ENCODE data around the gene SLC25A19.
"Not testable (repeated sequence)": the region's sequence is repeated elsewhere in the genome, so short reads cannot be mapped to it uniquely, and the experiment has no call there.

The SLC25A19 gene

GRCh38 chr17:75266316-75267152 lies 22.7 kb downstream of the SLC25A19 start:
- no peak for DNase-seq

- no peak for DNase-seq
These were observed 23.5 kb downstream of the SLC25A19 start for GRCh38 chr17:75265614-75266315.

DNA sequence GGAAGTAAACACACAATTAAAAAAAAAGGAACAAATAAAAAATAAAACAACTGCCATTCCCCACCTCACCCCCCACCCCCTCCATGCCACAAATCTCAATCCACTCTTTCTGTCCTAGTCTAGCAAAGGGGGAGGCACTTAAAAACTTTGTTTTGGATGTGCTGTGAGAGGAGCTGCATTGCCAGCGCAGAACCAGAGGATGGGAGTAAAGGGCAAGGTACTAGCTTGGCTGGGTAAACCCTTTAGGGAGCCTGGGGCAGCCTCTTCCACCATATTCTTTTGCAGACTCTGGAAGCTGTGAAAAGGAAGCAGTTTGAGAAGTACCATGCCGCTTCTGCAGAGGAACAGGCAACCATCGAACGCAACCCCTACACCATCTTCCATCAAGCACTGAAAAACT lies 26.2 kb downstream of the SLC25A19 start:
- DNase-seq: no peak

DNA sequence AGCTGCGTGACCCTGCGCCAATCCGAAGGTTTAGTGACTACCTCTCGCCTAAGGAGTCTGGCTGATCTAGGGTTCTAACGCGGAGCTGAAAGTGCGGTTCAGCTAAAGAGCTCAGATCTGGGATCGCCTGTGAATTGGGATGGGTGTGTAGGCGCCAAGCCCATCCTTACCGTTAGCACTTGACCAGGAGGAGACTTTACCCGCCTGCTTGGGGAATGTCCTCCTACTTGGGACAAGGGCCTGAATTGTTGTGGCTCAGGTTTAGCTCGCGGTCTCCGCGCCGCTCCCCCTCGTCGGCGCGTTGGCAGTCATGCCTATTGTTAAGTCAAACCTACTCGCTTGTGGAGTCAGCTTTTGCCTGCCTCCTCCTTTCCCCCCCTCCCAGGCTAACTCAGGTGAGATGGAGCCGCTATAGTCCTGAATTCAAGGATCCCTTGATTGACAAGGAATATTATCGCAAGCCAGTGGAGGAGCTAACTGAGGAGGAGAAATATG lies 27.1 kb downstream of the SLC25A19 start:
- DNase-seq: no peak

GRCh38 chr17:75261336-75262111 lies 27.7 kb downstream of the SLC25A19 start, which contains the start of the genes GGA3 and MRPS7:
Gene GGA3, minus strand, starts transcription at chr17:75261606. Its CDS starts 19 bp downstream, at chr17:75261587.
Gene MRPS7, plus strand, starts transcription at chr17:75261879. Its CDS starts 22 bp downstream, at chr17:75261901.
- peak; percentile 93 to 94 for DNase-seq

DNA sequence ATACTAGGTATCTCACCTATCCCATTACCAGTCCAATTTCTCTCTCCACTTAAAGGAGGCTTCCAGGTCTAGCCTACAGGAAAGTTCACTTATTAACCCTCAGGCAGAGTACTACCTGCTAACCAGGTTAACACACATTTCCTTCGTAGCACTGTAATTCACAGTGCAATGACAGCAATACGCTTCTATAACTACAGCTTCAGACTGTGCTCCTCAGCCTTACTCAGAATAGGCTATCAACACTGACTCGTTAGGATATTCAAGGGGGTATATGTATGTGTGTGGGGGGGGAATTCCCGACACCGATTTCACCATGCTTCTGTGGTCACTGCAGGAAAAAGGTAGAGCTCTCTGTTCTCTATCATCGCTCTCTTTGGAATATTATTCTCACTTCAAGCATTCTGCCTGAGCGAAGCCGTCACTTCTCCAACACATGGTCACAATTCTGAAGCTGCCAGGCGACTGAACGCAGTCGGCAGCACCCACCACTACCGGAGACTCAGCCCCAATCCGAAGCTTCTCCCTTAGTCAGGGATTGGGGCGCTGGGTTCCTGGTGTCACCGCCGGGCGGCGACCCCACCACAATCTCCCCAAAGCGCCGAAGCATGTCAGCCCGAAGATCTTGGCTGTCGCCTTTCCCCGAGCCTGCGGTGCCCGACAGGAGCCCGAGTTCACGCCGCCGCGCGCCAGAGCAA lies 28.4 kb downstream of the SLC25A19 start:
- DNase-seq: peak in 1 of 2 experiments; percentile 75

DNA sequence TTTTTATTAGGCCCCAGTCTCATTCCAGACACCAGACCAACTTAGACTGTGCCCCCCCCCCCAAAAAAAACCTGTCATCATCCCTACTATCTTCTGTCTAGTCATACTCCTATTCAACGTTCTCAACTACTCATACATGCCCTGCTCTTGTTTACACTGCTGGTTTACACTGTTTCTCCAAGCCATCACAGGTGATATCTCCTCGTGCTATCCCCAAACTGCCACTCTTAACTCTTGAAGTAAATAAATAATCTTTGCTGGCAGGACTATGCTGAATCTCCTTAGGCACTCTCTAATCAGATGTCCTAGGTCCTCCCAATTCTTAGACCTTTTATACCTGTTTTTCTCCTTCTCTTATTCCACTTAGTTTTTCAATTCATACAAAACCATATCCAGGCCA lies 32.0 kb downstream of the SLC25A19 start:
- not testable (repeated sequence) for DNase-seq

GRCh38 chr17:75255954-75256698 lies 33.1 kb downstream of the SLC25A19 start:
- DNase-seq: not testable (repeated sequence)

DNA sequence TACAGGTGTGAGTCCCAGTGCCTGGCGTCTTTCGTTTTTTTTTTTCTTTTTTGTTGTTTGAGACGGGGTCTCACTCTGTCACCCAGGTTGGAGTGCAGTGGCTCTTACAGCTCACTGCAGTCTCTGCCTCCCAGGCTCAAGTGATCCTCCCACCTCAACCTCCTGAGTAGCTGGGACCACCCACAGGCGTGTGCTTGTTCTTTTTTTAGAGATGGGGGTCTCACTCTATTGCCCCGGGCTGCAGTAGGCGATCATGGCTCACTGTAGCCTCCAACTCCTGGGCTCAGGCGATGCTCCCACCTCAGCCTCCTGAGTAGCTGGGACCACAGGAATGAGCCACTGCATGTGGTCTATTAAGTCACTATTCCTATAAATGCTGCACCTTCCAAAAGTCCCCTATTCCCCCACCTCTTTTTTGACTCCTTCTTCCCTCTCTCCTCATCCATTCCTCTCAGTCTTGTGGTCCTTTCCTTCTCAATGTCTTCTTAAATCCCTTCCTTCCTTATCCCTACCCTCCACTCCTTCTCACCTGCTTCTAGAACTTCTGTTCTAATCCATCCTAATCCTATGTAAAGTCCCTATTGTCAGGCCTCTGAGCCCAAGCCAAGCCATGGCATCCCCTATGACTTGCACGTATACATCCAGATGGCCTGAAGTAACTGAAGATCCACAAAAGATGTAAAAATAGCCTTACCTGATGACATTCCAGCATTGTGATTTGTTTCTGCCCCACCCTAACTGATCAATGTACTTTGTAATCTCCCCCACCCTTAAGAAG lies 37.0 kb downstream of the SLC25A19 start:
- DNase-seq: no peak

- DNase-seq: peak; percentile 69 to 94
These were observed 39.2 kb downstream of the SLC25A19 start for GRCh38 chr17:75250009-75250471.

DNA sequence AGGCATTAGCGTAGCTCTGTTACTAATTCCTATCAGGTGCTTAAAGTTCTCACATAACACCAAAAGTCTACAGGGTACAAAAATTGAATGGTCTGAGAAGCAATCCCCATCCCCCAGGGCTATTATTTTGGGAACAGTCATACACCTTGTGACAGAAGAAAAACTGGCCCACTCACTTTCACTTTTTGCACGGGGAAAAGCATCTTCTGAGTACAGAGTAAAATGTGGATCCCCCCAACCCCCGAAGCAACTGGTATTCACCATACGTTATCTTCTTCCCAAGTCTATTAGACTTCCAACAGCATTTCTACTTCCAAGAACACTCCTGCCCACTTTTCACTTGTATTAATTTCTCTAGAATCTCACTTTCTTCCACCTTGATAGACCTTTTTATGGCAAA lies 39.7 kb downstream of the SLC25A19 start:
- DNase-seq: peak in 1 of 2 experiments; percentile 20

- DNase-seq: no peak
These were observed 42.8 kb downstream of the SLC25A19 start for GRCh38 chr17:75246404-75246803.

DNA sequence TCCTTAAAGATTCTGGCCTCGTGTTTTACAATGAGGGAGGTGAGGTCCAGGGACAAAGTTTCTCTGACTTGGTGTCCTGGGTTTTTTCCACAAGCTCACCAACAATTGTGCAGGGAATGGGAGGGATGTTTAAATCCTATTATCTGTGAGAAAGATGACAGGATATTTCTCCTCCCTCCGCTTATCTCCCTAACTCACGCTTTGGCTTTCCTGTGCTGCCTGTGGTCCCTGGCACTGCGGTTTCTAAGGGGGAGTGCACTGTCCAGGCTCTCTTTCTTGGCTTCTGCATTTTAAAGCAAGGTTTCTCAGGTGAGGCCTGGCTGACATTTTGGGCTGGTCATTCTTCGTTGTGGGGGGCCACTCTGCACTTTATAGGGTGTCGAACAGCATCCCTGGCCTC lies 44.2 kb downstream of the SLC25A19 start:
- no peak for DNase-seq

DNA sequence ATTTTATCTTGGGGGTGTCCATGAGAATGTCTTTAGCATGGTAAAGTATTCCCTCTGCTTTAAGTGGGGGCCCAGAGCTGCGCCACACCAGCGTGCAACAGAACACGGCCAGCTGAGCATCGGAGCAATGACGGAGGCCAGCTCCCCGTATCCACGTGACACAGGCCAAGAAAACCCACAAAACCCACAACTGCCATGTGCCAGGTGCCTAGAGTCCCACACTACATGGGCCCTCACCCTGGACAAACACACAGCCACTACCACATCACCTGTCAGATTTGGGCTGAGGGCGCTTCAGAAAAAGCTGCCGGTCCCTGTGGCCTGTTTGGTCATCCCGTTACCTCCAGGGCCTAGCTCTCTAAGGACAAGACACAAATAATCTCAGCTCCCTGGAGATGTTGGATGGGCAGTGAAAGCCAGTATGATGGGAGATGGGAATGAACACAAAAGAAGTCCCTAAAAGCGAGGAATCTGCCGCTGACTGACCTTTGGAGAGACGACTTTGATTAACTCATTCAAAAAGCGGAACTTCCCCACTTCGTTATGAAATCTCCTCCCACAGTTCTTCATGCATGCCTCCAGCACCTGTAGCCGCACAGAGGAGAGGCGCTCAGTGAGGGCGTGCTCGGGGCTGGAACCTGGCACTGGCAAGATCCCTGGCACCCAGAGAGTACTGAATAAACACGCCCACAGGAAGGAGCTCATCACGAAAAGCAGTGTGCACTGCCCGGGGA lies 44.9 kb downstream of the SLC25A19 start:
- DNase-seq: peak in 1 of 2 experiments; percentile 10

DNA sequence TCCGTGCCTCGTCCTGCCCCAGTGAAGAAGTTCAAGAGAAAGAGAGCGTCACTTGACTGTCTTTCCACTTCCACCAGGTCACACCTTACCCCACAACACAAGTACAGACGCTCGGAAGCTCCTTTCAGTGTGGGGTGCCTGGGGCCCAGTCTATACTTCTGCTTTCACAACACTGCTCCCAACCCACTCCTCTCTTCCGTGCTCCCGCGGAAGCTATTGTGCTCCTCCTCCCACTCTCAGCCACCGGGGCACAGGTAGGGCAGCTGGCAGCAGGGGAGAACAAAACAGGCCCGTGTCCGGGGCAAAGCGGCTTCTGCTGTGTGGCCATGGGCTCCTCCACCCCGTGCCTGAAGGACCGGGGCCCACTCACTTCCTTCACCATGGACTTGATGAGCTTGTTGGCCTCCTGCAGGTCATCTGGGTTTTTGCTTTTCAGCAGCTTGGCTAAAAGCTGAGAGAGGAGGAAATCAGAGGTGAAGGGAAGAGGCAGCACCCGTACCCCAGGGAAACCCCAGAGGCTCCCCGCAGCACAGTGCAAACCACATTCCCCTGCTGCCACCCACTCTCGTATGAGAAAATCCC lies 46.7 kb downstream of the SLC25A19 start:
- peak in 1 of 2 experiments; percentile 32 for DNase-seq

DNA sequence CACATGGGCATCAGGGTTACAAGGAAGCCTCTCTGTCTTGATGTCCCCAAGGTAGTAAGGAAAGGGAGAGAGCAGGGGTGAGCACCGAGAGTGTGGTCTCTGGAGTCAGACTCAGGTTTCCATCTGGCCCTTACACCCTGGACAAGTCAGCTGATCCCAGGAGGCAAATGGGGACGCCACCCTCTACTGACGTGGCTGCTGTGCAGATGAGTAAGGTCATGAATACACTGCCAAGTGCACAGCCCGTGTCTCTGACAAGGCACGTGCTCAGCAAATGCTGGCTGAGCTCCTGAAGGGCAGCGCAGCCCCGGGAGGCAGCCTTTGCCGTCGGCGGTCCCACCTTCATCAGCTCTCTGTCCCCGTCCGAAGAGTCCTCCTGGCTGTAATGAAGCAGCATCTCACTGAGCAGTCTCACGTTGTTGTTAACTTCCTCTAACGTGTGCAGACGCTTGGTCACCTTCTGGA lies 47.2 kb downstream of the SLC25A19 start:
- DNase-seq: no peak

- no peak for DNase-seq
These were observed 47.7 kb downstream of the SLC25A19 start for GRCh38 chr17:75241502-75241901.

- no peak for DNase-seq
These were observed 48.1 kb downstream of the SLC25A19 start for GRCh38 chr17:75241143-75241430.

DNA sequence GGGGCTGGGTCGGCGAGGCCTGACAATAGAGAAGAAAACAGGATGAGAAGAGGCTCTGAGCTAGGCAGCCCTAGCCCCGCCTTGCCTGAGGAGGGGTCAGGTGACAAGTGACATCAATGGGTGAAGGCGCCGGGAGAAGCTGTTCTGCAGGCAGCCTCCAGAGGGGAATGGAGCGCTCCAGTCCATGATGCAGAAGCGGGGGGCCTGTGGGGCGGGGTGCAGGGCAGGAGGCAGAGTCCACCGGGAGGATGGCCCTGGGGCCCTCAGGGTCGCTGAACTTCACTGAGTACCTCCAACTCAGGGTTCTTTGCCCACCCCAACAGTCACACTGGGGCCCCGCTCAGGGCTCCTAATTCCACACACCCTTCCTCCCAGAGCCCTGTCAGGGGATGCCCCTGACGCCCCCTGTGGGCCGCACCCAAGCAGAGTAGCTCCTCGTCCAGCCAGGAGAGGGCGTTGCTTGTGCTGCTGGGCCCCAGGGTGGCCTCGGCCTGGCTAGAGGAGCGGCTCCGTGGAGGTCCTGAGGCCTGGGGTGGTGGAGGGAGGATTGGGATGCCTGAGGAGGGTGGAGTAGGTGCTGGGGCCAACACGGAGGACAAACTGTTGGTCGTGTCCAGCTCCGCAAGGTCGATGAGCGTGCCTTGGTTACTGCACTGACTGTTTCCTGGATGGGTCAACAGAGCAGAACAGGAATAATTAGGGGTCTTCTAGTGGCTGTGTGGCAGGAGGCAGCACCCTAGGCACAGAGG lies 48.7 kb downstream of the SLC25A19 start:
- DNase-seq: peak; percentile 49

Data from stimulated activated CD4-positive, alpha-beta T cell treated with anti-CD3 and anti-CD28 coated beads, Interleukin-4, amount 100 ng/mL, for 4 hours (primary cell).